PC-3 (cell line): ENCODE results near the gene SLC5A5. TPM values are rescaled to one million over a fixed set of nuclear protein-coding genes. Genes with fewer than 3 reads are reported as not detected.

Experiments
- ATAC-seq: fragments of 200-7000 bp; cut with Tn5 transposase; 2 replicates; pipeline ENCODE4 v1.9.1; 2020; ENCODE audit warnings: mild to moderate bottlenecking, moderate library complexity
- BruUV-seq: library from RNA; stranded (reverse); fragments of 400-500 nt; replicated peaks from 2 replicates; lab custom pipeline; 2021; lab: Mats Ljungman, UMichigan
- CTCF ChIA-PET: fragments of 300-600 bp; sonication (Branson Sonifier 250); formaldehyde crosslinking; loops from one replicate; lab custom pipeline; 2022; ENCODE audit warnings: antibody characterized with exemption; lab: Charles Lee
- POLR2A ChIA-PET: fragments of 300-600 bp; sonication (Branson Sonifier 250); formaldehyde crosslinking; loops from one replicate; lab custom pipeline; 2022; ENCODE audit warnings: antibody characterized with exemption; ENCODE audit not compliant: unreplicated experiment; lab: Charles Lee
- DNase-seq: peaks from one replicate; pipeline ENCODE4 v3.0.0-alpha.2; 2015
- H2AFZ ChIP-seq: fragments of 300-600 bp; sonication (generic); 2 replicates; pipeline ENCODE4 v1.6.0; 2016; ENCODE audit warnings: antibody characterized with exemption, low read length
- H3F3A ChIP-seq: fragments of 300-600 bp; sonication (generic); one replicate; pipeline ENCODE4 v1.6.0; 2017; ENCODE audit warnings: antibody characterized with exemption, low read length, control low read depth, mild to moderate bottlenecking; ENCODE audit not compliant: unreplicated experiment
- H3K27ac ChIP-seq: fragments of 300-600 bp; sonication (generic); 2 replicates; pipeline ENCODE4 v1.5.1; 2016; ENCODE audit warnings: mild to moderate bottlenecking, low read length
- H3K27me3 ChIP-seq: fragments of 300-600 bp; sonication (generic); 2 replicates; pipeline ENCODE4 v1.6.1; 2016; ENCODE audit warnings: low read length, mixed read lengths
- H3K36me3 ChIP-seq: fragments of 300-600 bp; sonication (generic); 2 replicates; pipeline ENCODE4 v1.6.1; 2016; ENCODE audit warnings: low read depth, mixed run types, low read length, mixed read lengths
- H3K4me1 ChIP-seq: fragments of 300-600 bp; sonication (generic); 2 replicates; pipeline ENCODE4 v1.5.1; 2016; ENCODE audit warnings: low read length; ENCODE audit not compliant: insufficient read depth
- H3K4me2 ChIP-seq: fragments of 300-600 bp; sonication (generic); 2 replicates; pipeline ENCODE4 v1.6.0; 2016; ENCODE audit warnings: low read length
- H3K4me3 ChIP-seq: fragments of 300-600 bp; sonication (generic); 2 replicates; pipeline ENCODE4 v1.5.1; 2016; ENCODE audit warnings: mild to moderate bottlenecking, low read length, mixed read lengths
- H3K79me2 ChIP-seq: fragments of 300-600 bp; sonication (generic); 2 replicates; pipeline ENCODE4 v1.6.1; 2017; ENCODE audit warnings: low read length, mixed read lengths
- H3K9ac ChIP-seq: fragments of 300-600 bp; sonication (generic); 2 replicates; pipeline ENCODE4 v1.6.0; 2016; ENCODE audit warnings: mild to moderate bottlenecking, low read length
- H3K9me2 ChIP-seq: fragments of 300-600 bp; sonication (generic); replicated peaks from 2 replicates; pipeline ENCODE4 v1.6.1; 2016; ENCODE audit warnings: mixed run types, low read length, mixed read lengths
- H3K9me3 ChIP-seq: fragments of 300-600 bp; sonication (generic); 2 replicates; pipeline ENCODE4 v1.6.1; 2016; ENCODE audit warnings: low read length, mixed read lengths
- H4K20me1 ChIP-seq: fragments of 300-600 bp; sonication (generic); 2 replicates; pipeline ENCODE4 v1.6.1; 2016; ENCODE audit warnings: low read length, mixed read lengths
- EZH2 ChIP-seq: fragments of 300-600 bp; sonication (generic); IDR thresholded peaks from one replicate; pipeline ENCODE4 v1.6.1; 2017; ENCODE audit warnings: antibody characterized with exemption, mild to moderate bottlenecking, low read length; ENCODE audit not compliant: unreplicated experiment
- EZH2phosphoT487 ChIP-seq: fragments of 300-600 bp; sonication (generic); IDR thresholded peaks from 2 replicates; pipeline ENCODE4 v1.6.1; 2018; ENCODE audit warnings: mild to moderate bottlenecking, antibody characterized with exemption, low read length, borderline replicate concordance
- intact Hi-C: fragments of 100-400 bp; cut with micrococcal nuclease; formaldehyde crosslinking; loops from 2 replicates; pipeline ENCODE4 v1.9.0; 2023
- total RNA-seq: library from RNA; depleted of rRNA; stranded (reverse); fragments of >200 nt; gene quantifications from 2 replicates; pipeline ENCODE4 v1.2.3, GENCODE V29; 2014
- TF ChIP-seq, protein P1 (sequence below): fragments of 300-600 bp; sonication (generic); conservative IDR thresholded peaks from 2 replicates; pipeline ENCODE4 v1.5.1; 2017; ENCODE audit warnings: antibody characterized with exemption, low read depth, mild to moderate bottlenecking, low read length

SLC5A5 gene
- total RNA-seq, 1 experiment from 2014 or later, result not detected

DNA sequence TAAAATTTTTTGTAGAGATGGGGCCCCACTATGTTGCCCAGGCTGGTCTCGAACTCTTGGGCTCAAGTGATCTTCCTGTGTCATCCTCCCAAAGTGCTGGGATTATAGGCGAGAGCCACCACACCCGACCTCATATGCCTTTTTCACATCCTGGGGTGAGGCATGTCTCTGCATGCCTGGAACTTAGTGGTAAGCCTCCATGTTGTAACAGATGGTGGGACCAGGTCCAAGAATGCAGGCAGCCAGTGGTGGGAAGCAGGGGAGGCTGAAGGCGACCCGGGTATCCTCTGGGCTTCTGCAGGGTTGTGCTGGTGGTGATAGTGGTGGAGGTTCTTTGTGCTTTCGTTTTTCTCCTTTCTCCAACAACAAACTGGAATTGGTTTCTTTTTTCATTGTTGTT lies 31.0 kb downstream of the SLC5A5 start:
- no peaks in the 10 kb centered on the region for H3F3A ChIP-seq
- TF ChIP-seq, protein P1, sequence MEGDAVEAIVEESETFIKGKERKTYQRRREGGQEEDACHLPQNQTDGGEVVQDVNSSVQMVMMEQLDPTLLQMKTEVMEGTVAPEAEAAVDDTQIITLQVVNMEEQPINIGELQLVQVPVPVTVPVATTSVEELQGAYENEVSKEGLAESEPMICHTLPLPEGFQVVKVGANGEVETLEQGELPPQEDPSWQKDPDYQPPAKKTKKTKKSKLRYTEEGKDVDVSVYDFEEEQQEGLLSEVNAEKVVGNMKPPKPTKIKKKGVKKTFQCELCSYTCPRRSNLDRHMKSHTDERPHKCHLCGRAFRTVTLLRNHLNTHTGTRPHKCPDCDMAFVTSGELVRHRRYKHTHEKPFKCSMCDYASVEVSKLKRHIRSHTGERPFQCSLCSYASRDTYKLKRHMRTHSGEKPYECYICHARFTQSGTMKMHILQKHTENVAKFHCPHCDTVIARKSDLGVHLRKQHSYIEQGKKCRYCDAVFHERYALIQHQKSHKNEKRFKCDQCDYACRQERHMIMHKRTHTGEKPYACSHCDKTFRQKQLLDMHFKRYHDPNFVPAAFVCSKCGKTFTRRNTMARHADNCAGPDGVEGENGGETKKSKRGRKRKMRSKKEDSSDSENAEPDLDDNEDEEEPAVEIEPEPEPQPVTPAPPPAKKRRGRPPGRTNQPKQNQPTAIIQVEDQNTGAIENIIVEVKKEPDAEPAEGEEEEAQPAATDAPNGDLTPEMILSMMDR, result no peak
- TF ChIP-seq EZH2 (no peak), EZH2phosphoT487 (no peak)
- no peak overlapping the region for H3K4me3 ChIP-seq
- H3K27ac ChIP-seq, result no peak overlapping the region
- no peaks in the 10 kb centered on the region for H3K79me2 ChIP-seq
- ChIA-PET CTCF (no interaction called here), POLR2A (no interaction called here)
- no peaks in the 10 kb centered on the region for H3K9me3 ChIP-seq
- no TSS peak for BruUV-seq
- intact Hi-C loops, result no loop called here
- no peak overlapping the region for H2AFZ ChIP-seq
- no peak overlapping the region for H3K9ac ChIP-seq
- H4K20me1 ChIP-seq, result no peaks in the 10 kb centered on the region
- no peaks in the 10 kb centered on the region for H3K9me2 ChIP-seq
- no peaks in the 10 kb centered on the region for H3K36me3 ChIP-seq
- H3K4me2 ChIP-seq, result no peak overlapping the region
- DNase-seq (no peak), ATAC-seq (no peak)
- H3K4me1 ChIP-seq, result no peaks in the 10 kb centered on the region
- peaks cover 24% of the 10 kb centered on the region for H3K27me3 ChIP-seq

DNA sequence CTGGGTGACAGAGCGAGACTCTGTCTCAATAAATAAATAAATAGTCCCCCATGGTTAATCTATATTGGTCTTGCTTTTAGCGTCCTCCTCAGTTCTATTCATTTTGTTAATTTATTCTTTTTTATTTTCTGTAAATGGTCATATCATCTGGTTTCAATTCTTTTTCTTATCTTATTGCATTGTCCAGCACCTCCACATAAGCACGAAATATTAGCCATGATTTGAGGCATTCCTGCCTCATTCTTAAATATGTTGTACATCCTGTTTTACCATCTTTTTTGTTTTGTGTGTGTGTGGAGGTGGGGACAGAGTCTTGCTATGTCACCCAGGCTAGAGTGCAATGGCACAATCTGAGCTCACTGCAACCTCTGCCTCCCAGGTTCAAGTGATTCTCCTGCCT lies 36.5 kb downstream of the SLC5A5 start:
- intact Hi-C loops, result no loop called here
- no peaks in the 10 kb centered on the region for H3K9me2 ChIP-seq
- H3K27me3 ChIP-seq, result no peaks in the 10 kb centered on the region
- H2AFZ ChIP-seq, result no peak overlapping the region
- H3K36me3 ChIP-seq, result no peaks in the 10 kb centered on the region
- no peaks in the 10 kb centered on the region for H3F3A ChIP-seq
- TF ChIP-seq EZH2 (no peak), EZH2phosphoT487 (no peak)
- TF ChIP-seq, protein P1, result no peak
- CTCF ChIA-PET, result no interaction called here
- no peak overlapping the region for H3K27ac ChIP-seq
- H3K4me3 ChIP-seq, result no peak overlapping the region
- H3K4me1 ChIP-seq, result no peaks in the 10 kb centered on the region
- H3K9me3 ChIP-seq, result no peaks in the 10 kb centered on the region
- no peaks in the 10 kb centered on the region for H3K79me2 ChIP-seq
- BruUV-seq, result no TSS peak
- DNase-seq, result no peak
- no peak for ATAC-seq
- no peak overlapping the region for H3K4me2 ChIP-seq
- no peaks in the 10 kb centered on the region for H4K20me1 ChIP-seq
- no peak overlapping the region for H3K9ac ChIP-seq
- POLR2A ChIA-PET, result no interaction called here

DNA sequence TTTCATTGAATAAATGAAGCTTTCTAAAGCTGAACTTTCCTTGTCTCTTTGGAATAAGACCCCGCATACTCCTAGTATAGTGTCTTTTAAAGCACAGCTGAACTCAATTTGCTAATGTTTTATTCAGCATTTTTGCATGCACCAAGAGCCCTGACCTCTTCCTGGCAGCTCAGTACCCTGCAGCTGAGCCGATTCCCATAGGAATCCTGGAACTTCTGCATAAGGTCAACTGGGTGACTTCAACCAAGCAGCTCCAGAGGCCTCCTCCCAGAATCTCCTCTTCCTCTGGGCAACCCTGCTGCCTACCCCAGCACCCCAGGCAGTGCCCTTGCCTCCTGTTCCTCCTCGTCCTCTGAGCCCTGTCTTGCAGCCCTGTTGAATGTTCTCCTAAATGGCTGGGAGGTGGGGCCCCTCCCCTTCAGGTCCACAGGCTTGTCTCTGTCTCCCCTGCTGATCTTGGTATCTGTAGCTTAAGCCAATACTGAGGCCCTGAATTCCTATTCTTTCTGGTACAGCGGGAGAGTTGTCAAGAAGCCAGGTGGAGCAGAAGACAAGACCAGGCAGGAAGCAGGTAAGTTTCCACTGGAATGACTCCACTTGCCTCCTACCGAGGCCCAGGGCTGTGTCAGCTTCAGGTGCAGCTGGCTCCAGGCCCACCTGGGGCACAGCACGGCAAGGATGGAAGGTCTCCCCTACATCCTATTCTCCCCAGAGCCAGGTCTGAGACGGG lies 37.4 kb downstream of the SLC5A5 start:
- ChIA-PET CTCF (no interaction called here), POLR2A (no interaction called here)
- no peak for DNase-seq
- Histone ChIP-seq H3K4me2 (no peak overlapping the region), H3K9me2 (no peaks in the 10 kb centered on the region), H4K20me1 (no peaks in the 10 kb centered on the region), H3K27ac (no peak overlapping the region), H3K79me2 (no peaks in the 10 kb centered on the region), H2AFZ (no peak overlapping the region), H3K27me3 (no peaks in the 10 kb centered on the region), H3K9me3 (no peaks in the 10 kb centered on the region), H3K4me3 (no peak overlapping the region), H3K36me3 (no peaks in the 10 kb centered on the region), H3K9ac (no peak overlapping the region), H3F3A (no peaks in the 10 kb centered on the region), H3K4me1 (no peaks in the 10 kb centered on the region)
- BruUV-seq, result no TSS peak
- TF ChIP-seq, protein P1, result no peak
- TF ChIP-seq EZH2, result no peak
- TF ChIP-seq EZH2phosphoT487, result no peak
- ATAC-seq, result no peak
- intact Hi-C loops, result no loop called here
